Fibroblast of pulmonary artery (primary cell): ENCODE data around the gene PHF21B.
A peak's percentile ranks its signal among the peaks of the same experiment; 100 is the strongest.

Experiments
- DNase-seq: peaks from one replicate; pipeline ENCODE4 v3.0.0-alpha.2; 2010; ENCODE audit warnings: low read depth
- H3K4me3 ChIP-seq: replicated peaks from 2 replicates; pipeline ENCODE4 v1.5.1; 2011; ENCODE audit warnings: low read depth, mild to moderate bottlenecking, control low read depth, low read length, moderate library complexity
- CTCF ChIP-seq: IDR thresholded peaks from 2 replicates; pipeline ENCODE4 v1.5.1; 2011; ENCODE audit warnings: mild to moderate bottlenecking, control low read depth, low read length, inconsistent platforms; ENCODE audit errors: missing control alignments

Gene PHF21B

GRCh38 chr22:45019861-45020655, 10.3 kb upstream of the PHF21B start:
- no peak overlapping the region for H3K4me3 ChIP-seq
- no peak for DNase-seq
- TF ChIP-seq CTCF = no peak

GRCh38 chr22:45014654-45015053, 4.8 kb upstream of the PHF21B start:
- no peak for TF ChIP-seq CTCF
- no peak overlapping the region for H3K4me3 ChIP-seq
- no peak for DNase-seq

- no peak for TF ChIP-seq CTCF
- no peak overlapping the region for H3K4me3 ChIP-seq
- DNase-seq = no peak
Observed at GRCh38 chr22:45013138-45013537, 3.3 kb upstream of the PHF21B start.

- H3K4me3 ChIP-seq = peak overlapping the region; percentile 54
- DNase-seq = no peak
- no peak for TF ChIP-seq CTCF
Observed at GRCh38 chr22:45010532-45010900, 711 bp upstream of the PHF21B start.

- no peak for TF ChIP-seq CTCF
- no peak for DNase-seq
- no peak overlapping the region for H3K4me3 ChIP-seq
Observed at GRCh38 chr22:45008751-45009605, 827 bp downstream of the PHF21B start.

- no peak overlapping the region for H3K4me3 ChIP-seq
- DNase-seq = no peak
Observed at GRCh38 chr22:45008186-45008681, 1.6 kb downstream of the PHF21B start.

More at GRCh38 chr22:45008186-45008681, 1.6 kb downstream of the PHF21B start:
- no peak for TF ChIP-seq CTCF
